Cardiac muscle cell (in vitro differentiated cells and primary cell): ENCODE measurements around the gene MRPS11. TPM values are rescaled to one million over a fixed set of nuclear protein-coding genes. Genes with fewer than 3 reads are reported as not detected.

Experiments used
- DNase-seq, 2 donors: peaks; one replicate each; pipeline versions ENCODE4 v3.0.0 to v3.0.0-alpha.2; 2010 to 2017; ENCODE audit warnings: low read depth in 1 of 2, low spot score in 1 of 2
- H3K27ac ChIP-seq: fragments of 200-600 bp; sonication (generic); 2 replicates; pipeline ENCODE4 v1.5.1; 2016
- H3K27me3 ChIP-seq: fragments of 200-600 bp; sonication (generic); 2 replicates; pipeline ENCODE4 v1.6.0; 2016; ENCODE audit warnings: control low read depth
- H3K36me3 ChIP-seq: fragments of 200-600 bp; sonication (generic); 2 replicates; pipeline ENCODE4 v1.5.1; 2016; ENCODE audit warnings: control low read depth
- H3K4me1 ChIP-seq: fragments of 200-600 bp; sonication (generic); 2 replicates; pipeline ENCODE4 v1.8.1; 2017; ENCODE audit warnings: low read depth, mild to moderate bottlenecking, mixed run types
- H3K4me3 ChIP-seq: fragments of 200-600 bp; sonication (generic); 2 replicates; pipeline ENCODE4 v1.5.1; 2016; ENCODE audit warnings: mild to moderate bottlenecking
- H3K9me3 ChIP-seq: fragments of 200-600 bp; sonication (generic); 2 replicates; pipeline ENCODE4 v1.5.1; 2017; ENCODE audit warnings: low read depth, mild to moderate bottlenecking, control low read depth
- polyA plus RNA-seq: library from polyadenylated mRNA; unstranded; fragments of >200 nt; fragmentation: Nextera tagmentation; extraction: Ambion mirVana; gene quantifications from 2 replicates; pipeline ENCODE4 v1.2.1, GENCODE V29; 2016
- total RNA-seq: library from RNA; depleted of rRNA; stranded (reverse); fragments of >200 nt; gene quantifications from 2 replicates; pipeline ENCODE4 v1.2.3, GENCODE V29; 2016
- TF ChIP-seq, protein P1 (sequence below): IDR thresholded peaks from 2 replicates; pipeline ENCODE4 v1.5.1; 2012; ENCODE audit warnings: low read depth, mild to moderate bottlenecking, low read length

The MRPS11 gene
- 39.3 and 45.0 TPM in 2 replicates for total RNA-seq
- polyA plus RNA-seq: 78.6 and 95.2 TPM in 2 replicates

DNA sequence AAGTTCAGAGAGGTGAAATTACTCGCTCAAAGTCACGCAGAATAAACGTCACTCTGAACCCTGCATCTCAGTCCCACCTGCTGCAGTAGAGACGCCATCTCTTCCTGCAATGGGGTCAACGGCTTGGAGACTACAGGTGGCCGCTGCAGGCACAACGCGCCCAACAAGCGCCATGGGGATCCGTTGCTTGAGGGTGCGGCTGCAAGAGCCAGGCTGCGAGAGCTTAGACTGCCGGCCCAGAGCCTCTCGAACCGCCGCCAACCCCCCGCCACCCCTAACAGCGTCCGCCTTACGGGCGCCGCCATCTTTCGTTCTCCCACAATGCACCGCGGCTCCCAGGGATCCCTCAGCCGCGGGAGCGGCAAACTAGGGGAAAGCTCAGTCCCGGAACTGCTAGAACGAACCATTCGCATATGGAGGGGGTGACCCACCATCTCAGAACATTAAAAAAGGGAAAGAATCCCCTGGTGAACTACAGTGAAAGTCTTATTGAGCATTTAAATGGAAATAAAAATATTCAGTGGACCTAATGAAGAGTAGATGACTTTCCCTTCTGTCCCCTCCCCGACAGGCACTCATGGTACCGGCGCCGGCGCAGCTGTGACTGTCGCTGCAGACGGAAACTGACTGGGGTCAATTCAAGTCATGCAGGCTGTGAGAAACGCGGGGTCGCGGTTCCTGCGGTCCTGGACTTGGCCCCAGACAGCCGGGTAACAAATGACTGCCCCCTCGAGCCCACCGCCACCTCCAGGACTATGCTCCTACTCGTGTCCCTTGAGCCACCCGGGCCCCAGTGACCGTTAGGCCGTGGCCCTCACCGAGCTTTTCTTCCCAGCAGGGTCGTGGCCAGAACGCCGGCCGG, at the start of gene MRPS11, which contains the start of gene MRPL46:
TSS of gene MRPS11 (plus strand) at position 636 of the 862 bp plus-strand sequence. CDS start at position 646, 10 bp downstream.
TSS of gene MRPL46 (minus strand) at position 316 of the 862 bp plus-strand sequence. CDS start at position 305, 11 bp downstream.
- TF ChIP-seq, protein P1, sequence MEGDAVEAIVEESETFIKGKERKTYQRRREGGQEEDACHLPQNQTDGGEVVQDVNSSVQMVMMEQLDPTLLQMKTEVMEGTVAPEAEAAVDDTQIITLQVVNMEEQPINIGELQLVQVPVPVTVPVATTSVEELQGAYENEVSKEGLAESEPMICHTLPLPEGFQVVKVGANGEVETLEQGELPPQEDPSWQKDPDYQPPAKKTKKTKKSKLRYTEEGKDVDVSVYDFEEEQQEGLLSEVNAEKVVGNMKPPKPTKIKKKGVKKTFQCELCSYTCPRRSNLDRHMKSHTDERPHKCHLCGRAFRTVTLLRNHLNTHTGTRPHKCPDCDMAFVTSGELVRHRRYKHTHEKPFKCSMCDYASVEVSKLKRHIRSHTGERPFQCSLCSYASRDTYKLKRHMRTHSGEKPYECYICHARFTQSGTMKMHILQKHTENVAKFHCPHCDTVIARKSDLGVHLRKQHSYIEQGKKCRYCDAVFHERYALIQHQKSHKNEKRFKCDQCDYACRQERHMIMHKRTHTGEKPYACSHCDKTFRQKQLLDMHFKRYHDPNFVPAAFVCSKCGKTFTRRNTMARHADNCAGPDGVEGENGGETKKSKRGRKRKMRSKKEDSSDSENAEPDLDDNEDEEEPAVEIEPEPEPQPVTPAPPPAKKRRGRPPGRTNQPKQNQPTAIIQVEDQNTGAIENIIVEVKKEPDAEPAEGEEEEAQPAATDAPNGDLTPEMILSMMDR: no peak
- no peaks in the 10 kb centered on the region for H3K27me3 ChIP-seq
- H3K4me1 ChIP-seq: peaks cover 4% of the 10 kb centered on the region
- DNase-seq: peak; percentile 89 to 93
- H3K36me3 ChIP-seq: peaks cover 26% of the 10 kb centered on the region
- peak within 1 kb of the TSS; percentile 83 for H3K4me3 ChIP-seq
- H3K9me3 ChIP-seq: no peaks in the 10 kb centered on the region
- H3K27ac ChIP-seq: peak within 1 kb of the TSS; percentile 91

DNA sequence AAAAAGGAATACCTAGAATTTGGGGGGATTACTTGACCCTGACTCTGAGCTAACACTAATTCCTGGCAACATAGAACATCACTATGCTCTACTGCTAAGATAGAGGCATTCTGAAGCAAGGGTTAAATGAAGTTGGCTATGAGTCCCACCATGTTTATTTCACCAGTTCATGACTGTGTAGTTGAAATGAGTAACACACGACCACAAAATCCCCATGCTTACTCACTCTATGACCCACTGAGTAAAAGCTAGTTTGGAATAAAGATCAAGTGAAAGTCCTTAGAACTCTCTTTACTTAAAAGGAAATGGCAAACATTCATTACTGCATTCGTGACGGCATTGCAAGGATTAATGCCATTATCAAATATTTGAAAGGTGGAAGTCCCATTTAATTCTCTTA, 47.7 kb upstream of the MRPS11 start:
- Histone ChIP-seq H3K4me1 (no peaks in the 10 kb centered on the region), H3K4me3 (no peak overlapping the region), H3K36me3 (no peaks in the 10 kb centered on the region), H3K27ac (no peak overlapping the region), H3K9me3 (no peaks in the 10 kb centered on the region), H3K27me3 (peaks cover 16% of the 10 kb centered on the region)
- no peak for DNase-seq
- TF ChIP-seq, protein P1: no peak

DNA sequence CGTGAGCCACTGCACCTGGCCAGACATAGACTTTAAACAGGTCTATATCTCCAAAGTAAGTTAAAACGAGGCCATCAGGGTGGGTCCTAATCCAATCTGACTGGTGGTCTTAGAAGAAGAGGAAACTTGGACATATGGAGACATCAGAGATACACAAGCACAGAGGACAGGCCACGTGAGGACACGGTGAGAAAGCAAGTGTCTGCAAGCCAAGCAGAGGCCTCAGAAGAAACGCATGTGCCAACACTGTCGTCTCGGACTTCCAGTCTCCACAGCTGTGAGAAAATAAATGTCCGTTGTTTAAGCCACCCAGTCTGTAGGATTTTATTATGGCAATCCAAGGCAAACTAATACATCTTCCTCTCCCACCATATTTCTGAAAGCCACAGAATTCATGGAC, 44.2 kb upstream of the MRPS11 start:
- TF ChIP-seq, protein P1: no peak
- no peaks in the 10 kb centered on the region for H3K9me3 ChIP-seq

DNA sequence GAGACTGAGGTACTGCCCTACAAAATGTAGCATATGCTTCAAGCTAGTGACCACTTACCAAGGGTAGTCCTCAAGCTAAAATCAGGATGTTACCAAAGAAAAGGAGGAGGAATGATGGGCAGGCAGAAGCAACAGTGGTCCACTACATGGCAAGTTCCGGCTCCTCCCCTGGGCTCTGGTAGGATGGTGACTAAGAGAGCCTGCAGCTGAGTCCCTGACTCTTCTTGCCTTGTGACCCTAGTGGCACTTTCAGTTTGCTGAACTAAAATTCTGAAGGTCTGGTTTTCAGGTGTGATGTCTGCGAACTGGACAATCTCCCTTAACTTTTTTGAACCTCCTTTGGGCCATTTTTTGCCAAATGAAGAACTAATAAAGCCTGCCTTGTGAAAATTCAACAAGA, 41.2 kb upstream of the MRPS11 start:
- DNase-seq: no peak
- H3K27ac ChIP-seq: no peak overlapping the region
- no peaks in the 10 kb centered on the region for H3K9me3 ChIP-seq
- H3K4me3 ChIP-seq: no peak overlapping the region
- no peaks in the 10 kb centered on the region for H3K36me3 ChIP-seq
- H3K4me1 ChIP-seq: no peaks in the 10 kb centered on the region
- H3K27me3 ChIP-seq: no peaks in the 10 kb centered on the region
- TF ChIP-seq, protein P1: no peak

More for the DNA sequence above, 44.2 kb upstream of the MRPS11 start:
- H3K36me3 ChIP-seq: no peaks in the 10 kb centered on the region
- H3K27ac ChIP-seq: no peak overlapping the region
- H3K27me3 ChIP-seq: no peaks in the 10 kb centered on the region
- H3K4me3 ChIP-seq: no peak overlapping the region
- H3K4me1 ChIP-seq: no peaks in the 10 kb centered on the region
- no peak for DNase-seq

DNA sequence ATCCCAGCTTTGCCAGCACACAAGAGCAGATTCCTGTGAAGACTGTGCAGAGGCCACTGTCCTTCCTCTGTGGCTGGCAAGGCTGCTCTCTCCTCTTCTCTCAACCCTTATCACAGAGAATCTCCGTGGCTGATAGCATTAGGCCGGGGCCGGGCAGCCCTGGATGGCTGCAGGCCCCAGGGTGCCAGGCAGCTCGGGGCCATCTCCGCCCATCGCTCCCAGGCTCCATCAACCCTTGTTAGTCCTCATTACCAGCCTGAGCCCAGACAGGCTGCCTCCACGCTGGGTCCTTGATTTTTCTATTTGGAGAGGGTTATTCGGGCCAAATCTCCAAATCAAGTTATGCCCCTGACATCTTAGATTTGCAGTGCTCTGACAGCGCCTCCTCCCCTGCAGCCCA, 39.5 kb upstream of the MRPS11 start:
- Histone ChIP-seq H3K27ac (no peak overlapping the region), H3K36me3 (no peaks in the 10 kb centered on the region), H3K27me3 (no peaks in the 10 kb centered on the region)

More for the DNA sequence above, 39.5 kb upstream of the MRPS11 start:
- DNase-seq: no peak
- Histone ChIP-seq H3K4me3 (no peak overlapping the region), H3K9me3 (no peaks in the 10 kb centered on the region), H3K4me1 (no peaks in the 10 kb centered on the region)
- TF ChIP-seq, protein P1: no peak
